ENCODE measurements around the gene C1QTNF5.

Gene C1QTNF5

DNA sequence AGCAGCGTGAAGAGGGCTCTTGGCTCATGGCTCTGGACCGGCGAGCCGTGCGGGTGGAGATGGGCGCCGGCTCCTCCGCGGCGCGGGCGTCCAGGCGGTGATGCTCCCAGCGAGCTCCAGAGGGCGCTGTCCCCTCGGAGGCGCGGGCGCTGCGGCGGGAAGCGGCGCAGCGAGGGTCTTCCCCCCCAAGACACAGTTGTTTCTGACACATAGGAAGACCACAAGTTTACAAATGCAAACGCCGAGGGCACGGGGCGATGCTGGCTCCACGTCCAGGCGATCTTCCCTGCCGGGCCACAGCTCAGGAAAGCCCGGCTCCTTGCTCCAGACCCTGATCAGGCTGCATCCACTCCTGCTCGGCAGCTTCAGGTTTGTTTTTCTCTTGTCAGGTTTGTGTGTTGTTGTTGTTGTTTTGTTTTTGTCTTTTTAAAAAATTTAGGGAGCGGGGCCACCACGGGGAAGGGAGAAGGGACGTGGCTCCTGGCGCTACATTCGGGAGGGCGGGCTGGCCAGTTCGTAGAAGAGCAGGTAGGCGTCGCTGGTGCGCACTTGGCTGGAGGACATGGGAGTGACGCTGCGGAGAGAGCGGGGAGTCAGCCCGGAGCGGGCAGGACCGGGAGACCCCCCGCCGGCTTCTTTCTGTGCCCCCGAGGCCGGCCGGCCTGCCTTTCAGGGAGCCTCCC, 15.8 kb upstream of the C1QTNF5 start:
- H3K4me1 ChIP-seq (ENCODE audit: control insufficient read depth, insufficient read depth, low read length), result no peaks in the 10 kb centered on the region; the same call in 1 of the 2 replicates
- H3K36me3 ChIP-seq (ENCODE audit: control insufficient read depth in 2 of 2, insufficient read depth in 1 of 2, low read length in 2 of 2), result peaks cover 0 to 44% of the 10 kb centered on the region in 2 experiments; a peak in 1 of 3 replicates
- no peak overlapping the region for H3K4me3 ChIP-seq (ENCODE audit: low read depth, low read length)
- ChIA-PET CTCF (interaction anchor here (0.6 to 3.3 kb wide), 13 partner anchors 11 to 272 kb away, joined by 3 to 35 read pairs (median 5); partner anchors contain the start of genes DPAGT1, HMBS and USP2), POLR2A (no interaction called here)
- no peak overlapping the region for H3K27ac ChIP-seq (ENCODE audit: extremely low read depth, low read depth, low read length)
- 0 out of 2 replicates have a peak, but pooled peaks have one; percentile 15 for TF ChIP-seq ZNF341 (tag by site-specific recombination; IDR thresholded peaks at IDR 0.05; ENCODE audit: low read depth)
- TF ChIP-seq ZNF510 (tag by site-specific recombination; IDR thresholded peaks at IDR 0.05; ENCODE audit: insufficient replicate concordance), result no peak
- TF ChIP-seq ZNF544 (tag by site-specific recombination; IDR thresholded peaks at IDR 0.05), result no peak
- TF ChIP-seq, protein P1, sequence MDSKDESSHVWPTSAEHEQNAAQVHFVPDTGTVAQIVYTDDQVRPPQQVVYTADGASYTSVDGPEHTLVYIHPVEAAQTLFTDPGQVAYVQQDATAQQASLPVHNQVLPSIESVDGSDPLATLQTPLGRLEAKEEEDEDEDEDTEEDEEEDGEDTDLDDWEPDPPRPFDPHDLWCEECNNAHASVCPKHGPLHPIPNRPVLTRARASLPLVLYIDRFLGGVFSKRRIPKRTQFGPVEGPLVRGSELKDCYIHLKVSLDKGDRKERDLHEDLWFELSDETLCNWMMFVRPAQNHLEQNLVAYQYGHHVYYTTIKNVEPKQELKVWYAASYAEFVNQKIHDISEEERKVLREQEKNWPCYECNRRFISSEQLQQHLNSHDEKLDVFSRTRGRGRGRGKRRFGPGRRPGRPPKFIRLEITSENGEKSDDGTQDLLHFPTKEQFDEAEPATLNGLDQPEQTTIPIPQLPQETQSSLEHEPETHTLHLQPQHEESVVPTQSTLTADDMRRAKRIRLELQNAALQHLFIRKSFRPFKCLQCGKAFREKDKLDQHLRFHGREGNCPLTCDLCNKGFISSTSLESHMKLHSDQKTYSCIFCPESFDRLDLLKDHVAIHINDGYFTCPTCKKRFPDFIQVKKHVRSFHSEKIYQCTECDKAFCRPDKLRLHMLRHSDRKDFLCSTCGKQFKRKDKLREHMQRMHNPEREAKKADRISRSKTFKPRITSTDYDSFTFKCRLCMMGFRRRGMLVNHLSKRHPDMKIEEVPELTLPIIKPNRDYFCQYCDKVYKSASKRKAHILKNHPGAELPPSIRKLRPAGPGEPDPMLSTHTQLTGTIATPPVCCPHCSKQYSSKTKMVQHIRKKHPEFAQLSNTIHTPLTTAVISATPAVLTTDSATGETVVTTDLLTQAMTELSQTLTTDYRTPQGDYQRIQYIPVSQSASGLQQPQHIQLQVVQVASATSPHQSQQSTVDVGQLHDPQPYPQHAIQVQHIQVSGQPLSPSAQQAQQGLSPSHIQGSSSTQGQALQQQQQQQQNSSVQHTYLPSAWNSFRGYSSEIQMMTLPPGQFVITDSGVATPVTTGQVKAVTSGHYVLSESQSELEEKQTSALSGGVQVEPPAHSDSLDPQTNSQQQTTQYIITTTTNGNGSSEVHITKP (tag by site-specific recombination; IDR thresholded peaks at IDR 0.05), result no peak
- TF ChIP-seq ZNF426 (tag by site-specific recombination; IDR thresholded peaks at IDR 0.05), result no peak
- no peaks in the 10 kb centered on the region for H3K9me3 ChIP-seq (ENCODE audit: control insufficient read depth, insufficient read depth, low read depth, low read length)

DNA sequence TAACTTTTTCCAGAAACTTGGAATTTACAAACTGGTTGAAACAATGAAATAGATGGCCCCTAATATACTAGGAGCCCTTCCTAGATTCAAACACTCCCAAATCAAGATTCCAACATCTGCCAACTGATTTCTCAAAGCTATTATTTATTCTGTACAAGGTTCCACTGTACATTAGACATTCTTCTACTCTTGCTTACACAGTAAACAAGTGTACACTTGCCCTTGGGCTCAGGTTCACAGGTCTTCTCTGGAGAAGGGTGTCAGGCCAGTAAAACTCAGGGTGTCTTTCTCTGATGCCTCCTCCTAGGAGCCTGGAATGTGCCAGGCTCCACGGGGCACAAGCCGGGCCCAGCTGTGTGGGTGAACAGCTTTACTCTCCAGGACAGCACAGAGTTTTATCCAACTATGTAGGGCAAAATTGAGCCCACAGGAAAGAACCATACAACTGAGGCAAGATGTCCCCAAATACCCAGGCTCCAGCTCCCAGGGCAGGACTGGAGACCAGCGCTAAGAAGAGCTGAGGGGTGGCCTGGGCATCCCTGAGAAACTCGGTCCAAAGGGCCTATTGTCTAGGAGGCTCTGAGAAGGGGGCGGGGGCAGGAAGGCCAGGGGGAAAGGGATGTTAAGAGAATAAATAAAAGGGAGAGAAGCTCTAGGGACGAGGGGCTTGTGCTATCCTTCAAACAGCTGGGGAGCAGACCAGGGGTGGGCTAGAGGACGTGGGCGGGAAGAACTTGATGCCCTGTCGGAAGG, 14.6 kb upstream of the C1QTNF5 start:
- Histone ChIP-seq H3K27ac (ENCODE audit: extremely low read depth, low read depth, low read length) (no peak overlapping the region), H3K9me3 (ENCODE audit: control insufficient read depth, insufficient read depth, low read depth, low read length) (no peaks in the 10 kb centered on the region), H3K4me3 (ENCODE audit: low read depth, low read length) (no peak overlapping the region), H3K36me3 (ENCODE audit: control insufficient read depth in 2 of 2, insufficient read depth in 1 of 2, low read length in 2 of 2) (peaks cover 0 to 44% of the 10 kb centered on the region in 2 experiments; a peak in 1 of 3 replicates), H3K4me1 (ENCODE audit: control insufficient read depth, insufficient read depth, low read length) (no peaks in the 10 kb centered on the region; the same call in 1 of the 2 replicates)
- ChIA-PET CTCF (interaction anchor here (0.7 to 3.3 kb wide), 12 partner anchors 15 to 253 kb away, joined by 3 to 35 read pairs (median 5); partner anchors contain the start of genes DPAGT1 and USP2), POLR2A (interaction anchor here (0.6 kb wide), 1 partner anchor 63 kb away, joined by 3 read pairs; no protein-coding TSS in a partner anchor)
- no peak for TF ChIP-seq SP7 (tag by site-specific recombination; IDR thresholded peaks at IDR 0.05)
- TF ChIP-seq ZNF391 (tag by site-specific recombination; IDR thresholded peaks at IDR 0.05; ENCODE audit: borderline replicate concordance, low read depth), result no peak
- TF ChIP-seq, protein P2, sequence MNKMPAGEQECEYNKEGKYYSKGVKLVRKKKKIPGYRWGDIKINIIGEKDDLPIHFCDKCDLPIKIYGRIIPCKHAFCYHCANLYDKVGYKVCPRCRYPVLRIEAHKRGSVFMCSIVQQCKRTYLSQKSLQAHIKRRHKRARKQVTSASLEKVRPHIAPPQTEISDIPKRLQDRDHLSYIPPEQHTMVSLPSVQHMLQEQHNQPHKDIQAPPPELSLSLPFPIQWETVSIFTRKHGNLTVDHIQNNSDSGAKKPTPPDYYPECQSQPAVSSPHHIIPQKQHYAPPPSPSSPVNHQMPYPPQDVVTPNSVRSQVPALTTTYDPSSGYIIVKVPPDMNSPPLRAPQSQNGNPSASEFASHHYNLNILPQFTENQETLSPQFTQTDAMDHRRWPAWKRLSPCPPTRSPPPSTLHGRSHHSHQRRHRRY (tag by site-specific recombination; IDR thresholded peaks at IDR 0.05), result no peak
- TF ChIP-seq, protein P3, sequence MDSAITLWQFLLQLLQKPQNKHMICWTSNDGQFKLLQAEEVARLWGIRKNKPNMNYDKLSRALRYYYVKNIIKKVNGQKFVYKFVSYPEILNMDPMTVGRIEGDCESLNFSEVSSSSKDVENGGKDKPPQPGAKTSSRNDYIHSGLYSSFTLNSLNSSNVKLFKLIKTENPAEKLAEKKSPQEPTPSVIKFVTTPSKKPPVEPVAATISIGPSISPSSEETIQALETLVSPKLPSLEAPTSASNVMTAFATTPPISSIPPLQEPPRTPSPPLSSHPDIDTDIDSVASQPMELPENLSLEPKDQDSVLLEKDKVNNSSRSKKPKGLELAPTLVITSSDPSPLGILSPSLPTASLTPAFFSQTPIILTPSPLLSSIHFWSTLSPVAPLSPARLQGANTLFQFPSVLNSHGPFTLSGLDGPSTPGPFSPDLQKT (IDR thresholded peaks at IDR 0.05; ENCODE audit: borderline replicate concordance, low read depth, low read length), result no peak
- TF ChIP-seq ZNF654 (tag by site-specific recombination; IDR thresholded peaks at IDR 0.05; ENCODE audit: low read depth), result no peak
- no peak for TF ChIP-seq ZNF292 (tag by site-specific recombination; IDR thresholded peaks at IDR 0.05; ENCODE audit: borderline replicate concordance, low read depth)
- no peak for TF ChIP-seq ZNF660 (tag by site-specific recombination; IDR thresholded peaks at IDR 0.05)
- TF ChIP-seq ZNF677 (tag by site-specific recombination; IDR thresholded peaks at IDR 0.05), result no peak
- no peak for TF ChIP-seq ZNF132 (tag by site-specific recombination; IDR thresholded peaks at IDR 0.05; ENCODE audit: borderline replicate concordance)
- TF ChIP-seq, protein P4, sequence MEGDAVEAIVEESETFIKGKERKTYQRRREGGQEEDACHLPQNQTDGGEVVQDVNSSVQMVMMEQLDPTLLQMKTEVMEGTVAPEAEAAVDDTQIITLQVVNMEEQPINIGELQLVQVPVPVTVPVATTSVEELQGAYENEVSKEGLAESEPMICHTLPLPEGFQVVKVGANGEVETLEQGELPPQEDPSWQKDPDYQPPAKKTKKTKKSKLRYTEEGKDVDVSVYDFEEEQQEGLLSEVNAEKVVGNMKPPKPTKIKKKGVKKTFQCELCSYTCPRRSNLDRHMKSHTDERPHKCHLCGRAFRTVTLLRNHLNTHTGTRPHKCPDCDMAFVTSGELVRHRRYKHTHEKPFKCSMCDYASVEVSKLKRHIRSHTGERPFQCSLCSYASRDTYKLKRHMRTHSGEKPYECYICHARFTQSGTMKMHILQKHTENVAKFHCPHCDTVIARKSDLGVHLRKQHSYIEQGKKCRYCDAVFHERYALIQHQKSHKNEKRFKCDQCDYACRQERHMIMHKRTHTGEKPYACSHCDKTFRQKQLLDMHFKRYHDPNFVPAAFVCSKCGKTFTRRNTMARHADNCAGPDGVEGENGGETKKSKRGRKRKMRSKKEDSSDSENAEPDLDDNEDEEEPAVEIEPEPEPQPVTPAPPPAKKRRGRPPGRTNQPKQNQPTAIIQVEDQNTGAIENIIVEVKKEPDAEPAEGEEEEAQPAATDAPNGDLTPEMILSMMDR (tag by site-specific recombination; IDR thresholded peaks at IDR 0.05), result no peak
- no peak for TF ChIP-seq ZNF426 (tag by site-specific recombination; IDR thresholded peaks at IDR 0.05)
- TF ChIP-seq FEZF1 (tag by site-specific recombination; IDR thresholded peaks at IDR 0.05), result no peak
- TF ChIP-seq ZBTB7A (tag by site-specific recombination; IDR thresholded peaks at IDR 0.05; ENCODE audit: low read depth), result no peak
